ENCODE measurements around the gene ABCG8. TPM values are rescaled to one million over a fixed set of nuclear protein-coding genes. Genes with fewer than 3 reads are reported as not detected.

ABCG8 gene
- polyA plus RNA-seq, 1 experiment = not detected

DNA sequence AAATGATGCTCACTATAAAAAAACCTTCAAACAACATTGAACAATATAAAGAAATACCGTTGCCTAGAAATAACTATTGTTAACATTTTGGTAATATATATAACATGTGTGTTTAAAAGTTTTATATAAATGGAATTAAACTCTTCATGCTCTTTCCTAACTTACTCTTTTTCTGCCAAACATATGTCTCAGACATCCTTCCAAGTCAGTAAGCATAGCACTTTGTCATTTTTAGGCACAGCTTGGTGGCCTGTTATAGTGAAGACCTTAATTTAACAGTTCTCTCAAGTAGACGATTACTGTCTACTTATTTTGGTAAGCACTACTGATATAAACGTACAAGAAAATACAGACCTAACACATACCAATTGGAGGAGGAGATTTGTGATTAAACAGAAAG is 24.1 kb upstream of the ABCG8 start:
- no peak for TF ChIP-seq CTCF (IDR thresholded peaks at IDR 0.05; ENCODE audit: low read depth, low read length)
- no peak overlapping the region for H3K4me3 ChIP-seq (ENCODE audit: low read depth, low read length)
- H3K27me3 ChIP-seq (ENCODE audit: control insufficient read depth, insufficient read depth, low read length) = no peaks in the 10 kb centered on the region
- no peaks in the 10 kb centered on the region for H3K9me3 ChIP-seq (ENCODE audit: control insufficient read depth, insufficient read depth, low read length)
- ChIA-PET POLR2A (no interaction called here), CTCF (no interaction called here)
- no peak overlapping the region for H3K27ac ChIP-seq (ENCODE audit: low read depth, low read length)
- DNase-seq (ENCODE audit: low read depth, low spot score) = no peak

GRCh38 chr2:43818761-43819160 is 20.0 kb upstream of the ABCG8 start:
- CTCF ChIA-PET = no interaction called here
- Histone ChIP-seq H3K9me3 (ENCODE audit: control insufficient read depth, insufficient read depth, low read length) (no peaks in the 10 kb centered on the region), H3K27ac (ENCODE audit: low read depth, low read length) (no peak overlapping the region), H3K4me3 (ENCODE audit: low read depth, low read length) (no peak overlapping the region), H3K27me3 (ENCODE audit: control insufficient read depth, insufficient read depth, low read length) (peaks cover 16% of the 10 kb centered on the region)
- TF ChIP-seq CTCF (IDR thresholded peaks at IDR 0.05; ENCODE audit: low read depth, low read length) = no peak
- no peak for DNase-seq (ENCODE audit: low read depth, low spot score)
- POLR2A ChIA-PET = no interaction called here

- H3K9me3 ChIP-seq (ENCODE audit: control insufficient read depth, insufficient read depth, low read length) = no peaks in the 10 kb centered on the region
- no peak for TF ChIP-seq CTCF (IDR thresholded peaks at IDR 0.05; ENCODE audit: low read depth, low read length)
- H3K4me3 ChIP-seq (ENCODE audit: low read depth, low read length) = no peak overlapping the region
- ChIA-PET CTCF (no interaction called here), POLR2A (no interaction called here)
- DNase-seq (ENCODE audit: low read depth, low spot score) = no peak
- peaks cover 21% of the 10 kb centered on the region for H3K27me3 ChIP-seq (ENCODE audit: control insufficient read depth, insufficient read depth, low read length)
- H3K27ac ChIP-seq (ENCODE audit: low read depth, low read length) = no peak overlapping the region
Measured at GRCh38 chr2:43819491-43820163, 19.1 kb upstream of the ABCG8 start.

DNA sequence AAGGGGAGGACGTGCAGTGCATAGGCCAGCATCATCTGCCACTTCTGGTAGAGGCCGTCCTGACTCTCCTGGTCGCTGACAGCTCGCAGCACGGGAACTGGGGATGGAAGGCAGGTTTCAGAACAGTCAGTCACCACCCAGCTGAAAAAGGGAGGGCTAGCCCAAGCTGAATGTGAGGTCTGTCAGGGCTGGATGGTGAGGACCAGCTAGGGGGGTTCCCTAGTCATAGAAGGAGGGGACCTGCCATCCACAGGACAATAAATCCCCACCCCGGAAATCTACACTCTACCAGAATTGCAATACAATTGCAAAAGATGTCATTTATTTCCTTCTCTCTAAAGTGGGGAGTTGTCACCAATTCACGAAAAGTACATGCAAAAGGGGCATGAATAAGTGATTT is 15.9 kb upstream of the ABCG8 start:
- POLR2A ChIA-PET = no interaction called here

GRCh38 chr2:43823751-43824150 is 15.0 kb upstream of the ABCG8 start:
- no peak for DNase-seq (ENCODE audit: low read depth, low spot score)
- Histone ChIP-seq H3K27me3 (ENCODE audit: control insufficient read depth, insufficient read depth, low read length) (peaks cover 33% of the 10 kb centered on the region), H3K9me3 (ENCODE audit: control insufficient read depth, insufficient read depth, low read length) (no peaks in the 10 kb centered on the region), H3K4me3 (ENCODE audit: low read depth, low read length) (no peak overlapping the region), H3K27ac (ENCODE audit: low read depth, low read length) (no peak overlapping the region)
- ChIA-PET POLR2A (no interaction called here), CTCF (no interaction called here)
- no peak for TF ChIP-seq CTCF (IDR thresholded peaks at IDR 0.05; ENCODE audit: low read depth, low read length)

More for the DNA sequence above, 15.9 kb upstream of the ABCG8 start:
- CTCF ChIA-PET = no interaction called here
- TF ChIP-seq CTCF (IDR thresholded peaks at IDR 0.05; ENCODE audit: low read depth, low read length) = no peak
- no peak overlapping the region for H3K4me3 ChIP-seq (ENCODE audit: low read depth, low read length)
- H3K27ac ChIP-seq (ENCODE audit: low read depth, low read length) = no peak overlapping the region
- DNase-seq (ENCODE audit: low read depth, low spot score) = no peak
- peaks cover 33% of the 10 kb centered on the region for H3K27me3 ChIP-seq (ENCODE audit: control insufficient read depth, insufficient read depth, low read length)
- H3K9me3 ChIP-seq (ENCODE audit: control insufficient read depth, insufficient read depth, low read length) = no peaks in the 10 kb centered on the region
